Transverse colon (tissue), 3 donors: ENCODE measurements around the gene CLSTN1.

Source experiments
- EP300 ChIP-seq: sonication (generic); formaldehyde crosslinking; IDR thresholded peaks from one replicate; pipeline ENCODE4 v1.6.1; 2017; ENCODE audit warnings: antibody characterized with exemption, low read depth
- POLR2A ChIP-seq: fragments of 450-650 bp; IDR thresholded peaks from one replicate; pipeline ENCODE4 v1.6.1; 2016; ENCODE audit warnings: antibody characterized with exemption, mild to moderate bottlenecking, moderate library complexity
- TF ChIP-seq, protein P1 (sequence below), 5 experiments: fragments of 200-600 bp in 3 of 5; fragments of 450-650 bp in 2 of 5; sonication (generic) in 3 of 5; IDR thresholded peaks; 1 replicate in 2 of 5; 2 replicates in 3 of 5; pipeline ENCODE4 v1.5.1; 2016 to 2017; ENCODE audit warnings: antibody characterized with exemption in 5 of 5, inconsistent platforms in 3 of 5, mild to moderate bottlenecking in 2 of 5, moderate library complexity in 1 of 5

DNA sequence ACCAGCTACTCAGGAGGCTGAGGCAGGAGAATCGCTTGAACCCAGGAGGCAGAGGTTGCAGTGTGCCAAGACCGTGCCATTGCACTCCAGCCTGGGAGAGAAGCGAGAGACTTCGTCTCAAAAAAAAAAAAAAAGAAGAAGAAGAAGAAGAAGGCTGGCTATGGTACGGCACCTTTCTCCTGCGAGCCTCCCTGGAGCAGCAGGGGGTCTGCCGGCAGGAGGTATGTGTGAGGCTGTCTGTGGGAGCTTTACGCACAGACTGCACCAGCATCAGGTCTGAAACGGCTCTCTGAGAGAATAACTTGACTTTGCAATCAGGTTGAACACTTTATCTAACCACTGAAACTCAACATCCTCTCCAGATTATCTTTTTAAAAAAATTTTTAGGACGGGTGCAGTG lies 44.9 kb downstream of the CLSTN1 start:
- no peak for TF ChIP-seq POLR2A
- TF ChIP-seq, protein P1, sequence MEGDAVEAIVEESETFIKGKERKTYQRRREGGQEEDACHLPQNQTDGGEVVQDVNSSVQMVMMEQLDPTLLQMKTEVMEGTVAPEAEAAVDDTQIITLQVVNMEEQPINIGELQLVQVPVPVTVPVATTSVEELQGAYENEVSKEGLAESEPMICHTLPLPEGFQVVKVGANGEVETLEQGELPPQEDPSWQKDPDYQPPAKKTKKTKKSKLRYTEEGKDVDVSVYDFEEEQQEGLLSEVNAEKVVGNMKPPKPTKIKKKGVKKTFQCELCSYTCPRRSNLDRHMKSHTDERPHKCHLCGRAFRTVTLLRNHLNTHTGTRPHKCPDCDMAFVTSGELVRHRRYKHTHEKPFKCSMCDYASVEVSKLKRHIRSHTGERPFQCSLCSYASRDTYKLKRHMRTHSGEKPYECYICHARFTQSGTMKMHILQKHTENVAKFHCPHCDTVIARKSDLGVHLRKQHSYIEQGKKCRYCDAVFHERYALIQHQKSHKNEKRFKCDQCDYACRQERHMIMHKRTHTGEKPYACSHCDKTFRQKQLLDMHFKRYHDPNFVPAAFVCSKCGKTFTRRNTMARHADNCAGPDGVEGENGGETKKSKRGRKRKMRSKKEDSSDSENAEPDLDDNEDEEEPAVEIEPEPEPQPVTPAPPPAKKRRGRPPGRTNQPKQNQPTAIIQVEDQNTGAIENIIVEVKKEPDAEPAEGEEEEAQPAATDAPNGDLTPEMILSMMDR (IDR thresholded peaks at IDR 0.05): no peak
- no peak for TF ChIP-seq EP300
